NT2/D1 (cell line): ENCODE data around the gene XK.

Source experiments
- YY1 ChIP-seq: IDR thresholded peaks from 2 replicates; pipeline ENCODE4 v1.6.1; 2011; ENCODE audit not compliant: insufficient read length, insufficient read depth
- ZNF274 ChIP-seq: IDR thresholded peaks from 2 replicates; pipeline ENCODE4 v1.6.1; 2011; ENCODE audit warnings: mild to moderate bottlenecking, low read depth, low read length

DNA sequence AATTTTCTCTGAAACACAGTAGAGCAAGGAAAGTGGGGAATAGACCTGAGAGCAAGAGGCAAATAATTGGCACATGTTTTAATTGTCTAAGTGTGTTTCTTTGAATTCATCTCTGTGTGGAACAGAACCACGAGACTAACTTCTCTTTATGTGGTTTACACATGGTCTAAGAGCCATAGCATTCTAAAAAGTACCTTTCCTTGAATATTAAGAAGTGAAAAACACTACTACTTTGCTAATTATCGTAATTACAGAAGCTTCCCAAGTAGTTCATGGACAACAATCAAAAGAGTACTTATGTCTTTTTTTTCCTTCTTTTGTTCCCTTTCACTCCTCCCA, 91.4 kb downstream of the XK start:
- TF ChIP-seq YY1 (no peak), ZNF274 (no peak)
